CD1c-positive myeloid dendritic cell (primary cell): ENCODE data around the gene NEK10.

ENCODE experiments used
- DNase-seq: peaks from one replicate; pipeline ENCODE4 v3.0.0-alpha.2; 2016; ENCODE audit errors: extremely low spot score

The NEK10 gene

GRCh38 chr3:27228805-27229204 is 140.4 kb downstream of the NEK10 start:
- no peak for DNase-seq

DNA sequence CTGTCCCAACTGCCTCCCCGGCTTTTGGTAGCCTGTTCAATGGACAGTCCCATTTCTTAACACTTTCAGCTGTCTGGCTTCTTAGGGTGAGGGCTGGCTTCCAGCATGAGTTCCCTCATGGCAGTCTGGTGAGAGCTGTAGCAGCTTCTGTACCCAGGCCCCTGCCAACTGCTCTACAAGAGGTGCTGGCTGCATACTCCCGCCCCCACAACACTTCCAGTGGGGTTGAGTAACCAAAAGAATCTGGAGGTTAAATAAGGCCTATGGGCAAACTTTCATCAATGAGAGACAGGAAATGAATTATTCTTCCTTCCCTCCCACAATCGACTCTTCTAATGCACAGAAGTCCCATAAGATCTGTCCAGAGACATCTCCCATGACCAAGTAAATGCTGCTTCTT is 145.0 kb downstream of the NEK10 start:
- no peak for DNase-seq

GRCh38 chr3:27221264-27221932 is 147.8 kb downstream of the NEK10 start:
- DNase-seq: no peak

DNA sequence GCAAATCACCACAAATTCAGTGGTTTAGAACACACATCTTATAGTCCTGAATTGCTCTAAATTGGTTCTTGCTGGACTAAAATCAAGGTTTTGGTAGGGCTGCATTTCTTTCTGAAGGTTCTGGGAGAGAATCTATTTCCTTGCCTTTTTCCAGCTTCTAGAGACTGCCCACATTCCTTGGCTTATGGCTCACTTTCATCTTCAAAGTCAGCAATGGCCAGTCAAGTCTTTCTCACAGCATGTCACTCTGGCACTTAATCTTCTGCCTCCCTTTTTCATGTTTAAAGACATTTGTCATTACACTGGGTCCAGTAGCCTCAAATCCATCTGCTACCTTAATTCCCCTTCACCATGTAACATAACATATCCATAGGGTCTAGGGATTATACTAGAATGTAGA is 149.0 kb downstream of the NEK10 start:
- no peak for DNase-seq

DNA sequence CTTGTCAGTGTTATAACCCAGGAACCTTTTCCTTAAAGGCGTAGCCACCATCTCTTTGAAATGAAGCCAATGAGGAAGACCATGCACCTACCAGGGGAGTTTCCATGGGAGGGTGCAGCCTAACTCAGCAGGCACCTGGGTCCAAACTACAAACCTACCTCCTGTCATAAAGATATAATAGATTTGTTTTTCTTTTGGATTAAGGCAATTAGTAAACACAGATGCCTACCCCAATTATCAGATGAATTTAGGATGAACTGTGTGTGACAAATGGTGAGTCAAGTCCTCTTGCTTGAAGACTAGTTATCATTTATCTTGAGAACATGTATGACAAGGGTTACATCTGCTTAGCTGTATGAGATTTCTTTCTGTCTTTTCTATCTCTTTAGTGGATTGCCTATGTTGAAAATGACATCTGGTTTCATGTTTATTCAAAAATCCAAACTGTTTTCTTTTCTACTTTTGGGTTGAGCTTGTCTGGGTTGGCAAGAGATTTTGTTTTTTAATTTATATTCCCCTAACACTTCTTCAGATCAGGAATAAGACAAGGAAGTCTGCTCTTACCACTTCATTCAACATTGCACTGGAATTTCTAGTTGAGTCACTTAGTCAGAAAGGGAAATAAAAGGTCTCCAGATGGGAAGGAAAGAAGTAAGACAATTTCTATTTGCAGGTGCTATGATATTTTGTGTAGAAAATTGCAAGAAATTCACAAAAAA is 149.9 kb downstream of the NEK10 start:
- DNase-seq: no peak

- no peak for DNase-seq
Observed at GRCh38 chr3:27216955-27217552, 152.1 kb downstream of the NEK10 start.

DNA sequence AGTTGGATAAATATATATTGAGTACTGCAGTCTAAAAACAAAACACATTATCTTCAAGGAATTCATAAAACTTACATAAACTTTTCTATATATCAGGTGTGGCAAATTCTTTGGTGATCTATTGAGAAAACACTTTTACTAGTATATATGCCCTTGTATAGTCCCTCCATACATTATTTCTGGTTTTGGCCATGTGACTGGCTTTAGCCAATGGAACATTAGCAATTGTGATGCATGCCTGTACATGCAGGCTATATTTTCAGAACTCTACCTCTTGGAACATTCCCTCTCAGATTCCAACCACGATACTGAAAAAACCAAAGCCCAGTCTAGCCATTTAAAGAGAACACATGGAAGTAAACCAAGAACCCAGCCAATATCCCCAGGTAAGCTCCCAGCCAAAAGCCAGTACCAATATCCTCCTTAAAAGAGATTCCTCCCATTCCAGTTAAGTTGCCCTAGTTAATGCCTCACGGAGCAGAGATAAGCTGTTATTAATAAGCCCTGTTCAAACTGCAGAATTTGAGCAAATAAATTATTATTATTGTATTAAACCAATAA is 152.8 kb downstream of the NEK10 start:
- no peak for DNase-seq

DNA sequence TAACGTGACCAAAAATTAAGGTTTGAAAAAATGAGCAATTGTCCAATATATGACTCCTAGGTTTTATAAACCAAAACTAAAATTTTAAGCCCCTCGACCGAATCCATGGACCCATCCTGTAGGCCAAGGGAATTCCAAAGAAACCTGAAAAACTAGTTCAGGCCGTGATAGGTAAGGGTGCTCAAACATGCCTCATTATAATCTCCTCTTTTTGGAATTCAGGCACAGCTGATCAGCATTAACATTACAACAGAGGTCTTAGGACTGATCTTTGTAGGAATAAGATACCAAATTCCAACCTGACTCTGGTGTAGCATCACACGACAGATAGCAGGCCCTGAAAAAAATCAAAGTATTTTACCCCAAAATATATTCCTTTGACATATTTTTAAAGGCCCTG is 155.7 kb downstream of the NEK10 start:
- no peak for DNase-seq

- no peak for DNase-seq
Observed at GRCh38 chr3:27209617-27210264, 159.4 kb downstream of the NEK10 start.

- no peak for DNase-seq
Observed at GRCh38 chr3:27208961-27209616, 160.1 kb downstream of the NEK10 start.

DNA sequence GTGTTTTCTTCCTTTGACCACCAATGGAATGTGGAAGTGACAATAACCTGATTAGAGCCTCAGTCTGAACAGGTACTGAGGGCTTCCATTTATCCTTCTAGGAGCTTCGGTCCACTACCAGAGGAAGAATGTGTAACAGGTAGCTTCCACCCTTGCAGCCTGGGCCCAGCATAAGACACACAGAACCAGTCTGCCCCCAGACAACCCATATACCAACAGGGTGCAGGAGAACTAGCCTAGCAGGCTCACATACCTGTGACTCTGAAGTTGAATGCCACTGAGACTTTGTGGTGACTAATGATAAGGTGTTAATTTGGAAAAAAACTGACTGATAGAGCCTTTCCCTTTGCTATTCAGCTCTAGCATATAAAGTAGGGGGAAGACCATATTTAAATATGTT is 166.2 kb downstream of the NEK10 start:
- DNase-seq: no peak

DNA sequence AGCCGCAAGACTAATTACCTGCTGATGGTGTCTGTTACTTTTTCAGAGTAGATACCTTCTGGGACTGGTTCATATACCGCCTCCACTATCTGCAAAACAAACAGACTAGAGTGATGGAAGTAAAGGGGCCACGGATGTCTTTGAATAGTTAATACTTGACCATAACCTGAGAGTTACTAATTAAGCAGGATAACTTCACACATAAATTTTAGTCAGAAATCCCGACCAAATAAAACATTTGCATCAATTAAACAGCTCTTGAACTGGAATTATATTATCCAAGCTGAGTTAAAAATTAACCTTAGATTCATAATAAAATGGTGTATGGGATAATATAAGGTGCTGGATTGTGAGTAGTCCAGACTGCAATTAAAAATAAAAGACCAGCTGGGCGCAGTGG is 167.7 kb downstream of the NEK10 start:
- DNase-seq: no peak

GRCh38 chr3:27200721-27201489 is 168.3 kb downstream of the NEK10 start:
- no peak for DNase-seq

DNA sequence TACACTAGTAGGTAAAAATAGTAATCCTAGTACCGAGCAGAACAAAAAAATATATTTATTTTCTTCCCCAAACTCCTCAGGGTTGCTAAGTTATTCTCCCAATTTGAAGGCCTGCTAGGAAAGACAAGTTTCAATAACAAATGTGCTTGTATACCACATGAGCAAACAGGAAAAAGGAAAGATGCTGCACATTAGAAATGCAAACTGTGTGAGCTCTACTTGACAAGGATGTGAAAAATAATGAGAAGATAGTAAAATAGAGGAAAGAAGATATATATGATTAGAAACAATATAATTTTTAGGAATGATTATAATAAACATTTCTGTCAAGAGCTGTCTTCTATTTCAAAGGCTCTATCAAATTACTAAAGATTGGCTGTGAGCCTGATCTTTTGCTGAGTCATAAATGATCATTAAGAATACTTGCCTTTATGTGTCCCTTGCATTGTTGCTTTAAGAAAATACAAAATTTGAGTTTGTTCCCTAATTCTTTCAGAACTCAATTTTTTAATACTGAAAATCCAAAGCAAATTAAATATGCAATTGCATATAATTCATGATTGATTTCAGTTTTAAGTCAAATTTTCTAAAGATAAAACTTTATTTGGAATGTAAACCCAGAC is 174.2 kb downstream of the NEK10 start:
- no peak for DNase-seq

- no peak for DNase-seq
Observed at GRCh38 chr3:27193056-27193455, 176.1 kb downstream of the NEK10 start.

GRCh38 chr3:27186013-27186412 is 183.2 kb downstream of the NEK10 start:
- no peak for DNase-seq

- DNase-seq: no peak
Observed at GRCh38 chr3:27185231-27185989, 183.8 kb downstream of the NEK10 start.

DNA sequence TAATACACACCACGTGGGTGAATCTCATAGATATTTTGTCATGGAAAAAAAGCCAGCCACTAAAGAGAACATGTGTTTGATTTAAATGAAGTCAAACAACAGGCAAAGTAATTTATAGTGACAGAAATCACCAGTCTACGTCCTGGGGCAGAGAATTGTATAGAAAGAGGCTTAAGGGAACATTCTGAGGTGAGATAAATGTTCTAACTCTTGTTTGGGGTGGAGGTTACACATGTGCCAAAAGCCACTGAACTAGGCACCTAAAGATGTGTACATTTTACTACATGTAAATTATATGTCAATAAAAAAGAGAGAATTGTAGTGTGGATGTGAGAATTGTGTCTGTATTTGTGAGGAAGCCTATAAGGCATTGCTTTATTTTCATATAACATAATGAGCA is 184.9 kb downstream of the NEK10 start:
- no peak for DNase-seq

GRCh38 chr3:27176256-27176655 is 192.9 kb downstream of the NEK10 start:
- DNase-seq: no peak

- DNase-seq: no peak
Observed at GRCh38 chr3:27174530-27174929, 194.7 kb downstream of the NEK10 start.
